HL-60 (cell line): Measurements from ENCODE around the gene PNCK.

ENCODE experiments used
- DNase-seq, 2 experiments: peaks; one replicate each; pipeline ENCODE4 v3.0.0-alpha.2; 2010 to 2020; ENCODE audit warnings: low read depth in 1 of 2, low spot score in 1 of 2
- H3K27ac ChIP-seq: fragments of 250-450 bp; sonication (Bioruptor Pico); replicated peaks from 2 replicates; pipeline ENCODE4 v1.5.1; 2020; ENCODE audit warnings: mild to moderate bottlenecking, moderate library complexity
- H3K27me3 ChIP-seq: fragments of 250-450 bp; sonication (Bioruptor Pico); 2 replicates; pipeline ENCODE4 v1.5.1; 2021; ENCODE audit warnings: mild to moderate bottlenecking, moderate library complexity; ENCODE audit not compliant: insufficient read depth, poor library complexity, severe bottlenecking
- H3K4me3 ChIP-seq: replicated peaks from 2 replicates; pipeline ENCODE4 v1.5.1; 2011; ENCODE audit warnings: mild to moderate bottlenecking, control low read depth, low read length; ENCODE audit not compliant: insufficient read depth
- CTCF ChIP-seq: IDR thresholded peaks from one replicate; pipeline ENCODE4 v1.5.1; 2011; ENCODE audit warnings: low read length, control low read depth, inconsistent platforms; ENCODE audit not compliant: insufficient read depth
- GABPA ChIP-seq: IDR thresholded peaks from 2 replicates; pipeline ENCODE4 v1.6.1; 2012; ENCODE audit warnings: low read depth
- POLR2AphosphoS5 ChIP-seq: IDR thresholded peaks from 2 replicates; pipeline ENCODE4 v1.6.1; 2012; ENCODE audit warnings: low read depth
- REST ChIP-seq: IDR thresholded peaks from 2 replicates; pipeline ENCODE4 v1.6.1; 2012; ENCODE audit warnings: low read depth; ENCODE audit not compliant: insufficient replicate concordance
- SPI1 ChIP-seq: IDR thresholded peaks from 2 replicates; pipeline ENCODE4 v1.6.1; 2012; ENCODE audit warnings: low read depth, mild to moderate bottlenecking, borderline replicate concordance

PNCK gene

DNA sequence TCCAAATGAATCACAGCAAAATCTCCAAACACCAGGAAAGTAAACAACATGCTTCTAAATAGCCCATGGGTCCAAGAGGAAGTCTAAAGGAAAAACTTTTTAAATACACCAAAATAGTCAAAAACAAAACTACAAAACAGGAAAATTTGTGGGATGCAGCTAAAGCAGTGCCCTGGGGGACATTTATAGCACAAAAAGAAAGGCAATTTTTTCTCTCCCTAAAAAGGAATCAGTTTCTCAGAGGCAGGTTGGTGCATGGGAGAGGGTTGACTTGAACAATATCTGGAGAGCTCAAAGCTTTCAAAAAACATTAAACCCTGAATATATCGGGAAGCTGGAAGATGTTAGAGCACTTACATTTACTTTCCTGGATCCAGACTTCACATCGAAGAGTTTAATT lies 42.3 kb downstream of the PNCK start:
- Histone ChIP-seq H3K27me3 (no peaks in the 10 kb centered on the region), H3K4me3 (no peak overlapping the region), H3K27ac (no peak overlapping the region)
- TF ChIP-seq REST, result no peak
- no peak for TF ChIP-seq POLR2AphosphoS5
- no peak for TF ChIP-seq CTCF
- no peak for DNase-seq

GRCh38 chrX:153628665-153629064 lies 44.9 kb downstream of the PNCK start:
- Histone ChIP-seq H3K27ac (no peak overlapping the region), H3K27me3 (no peaks in the 10 kb centered on the region), H3K4me3 (no peak overlapping the region)
- no peak for TF ChIP-seq REST
- TF ChIP-seq POLR2AphosphoS5, result no peak
- no peak for TF ChIP-seq CTCF
- no peak for TF ChIP-seq GABPA
- no peak for TF ChIP-seq SPI1
- no peak for DNase-seq

DNA sequence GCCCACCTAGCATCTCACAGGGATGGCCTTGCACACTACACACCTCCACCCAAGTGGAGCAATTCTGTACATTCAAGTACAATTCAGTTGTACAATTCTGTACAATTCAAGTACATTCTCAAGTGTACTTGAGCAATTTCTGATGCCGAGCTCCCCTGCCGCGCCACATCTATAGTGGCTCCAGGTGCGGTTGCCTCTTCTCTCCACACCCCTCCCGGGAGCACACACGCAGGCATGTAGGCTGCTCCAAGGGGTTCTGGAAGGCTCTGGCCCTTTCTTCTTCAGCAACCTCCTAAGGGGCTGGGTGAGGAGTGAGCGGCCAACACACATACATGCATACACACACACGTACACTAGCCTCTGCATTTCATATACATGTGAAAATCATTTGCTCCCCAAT lies 45.5 kb downstream of the PNCK start:
- DNase-seq, result no peak
- H3K4me3 ChIP-seq, result no peak overlapping the region
- H3K27ac ChIP-seq, result no peak overlapping the region
- H3K27me3 ChIP-seq, result no peaks in the 10 kb centered on the region
- no peak for TF ChIP-seq CTCF
- TF ChIP-seq POLR2AphosphoS5, result no peak
- no peak for TF ChIP-seq GABPA
- no peak for TF ChIP-seq SPI1
- TF ChIP-seq REST, result no peak
